ENCODE results near the gene PPIL6. TPM values are rescaled to one million over a fixed set of nuclear protein-coding genes. Genes with fewer than 3 reads are reported as not detected.

The PPIL6 gene
- polyA plus RNA-seq, 1 of the 3 experiments (the other 2 are of a cell fraction): 1.1 TPM

- no peaks in the 10 kb centered on the region for H3K9me2 ChIP-seq
- H3K9me3 ChIP-seq: no peaks in the 10 kb centered on the region
- no peaks in the 10 kb centered on the region for H3K27me3 ChIP-seq (ENCODE audit: insufficient read depth)
- H4K20me1 ChIP-seq (ENCODE audit: insufficient read depth): no peaks in the 10 kb centered on the region
- H3K4me1 ChIP-seq (ENCODE audit: control insufficient read depth in 1 of 2, insufficient read depth in 2 of 2, low read depth in 1 of 2, low read length in 1 of 2): peaks cover 0 to 10% of the 10 kb centered on the region in 2 experiments; a peak in 1 of 4 replicates
- ChIA-PET POLR2A (interaction anchor here (0.7 to 1.5 kb wide), 2 partner anchors 9 to 15 kb away, joined by 3 to 5 read pairs; partner anchors contain the start of genes PPIL6 and SMPD2), CTCF (interaction anchor here (0.5 to 2.0 kb wide), 2 partner anchors 8 to 672 kb away, joined by 3 to 12 read pairs; partner anchors contain the start of genes PPIL6 and SMPD2)
- peaks cover 8% of the 10 kb centered on the region; the same call in 1 of the 2 replicates for H3K79me2 ChIP-seq (ENCODE audit: insufficient read depth)
- WGBS (ENCODE audit: low lambda C conversion rate): 98% methylated on average over 11 of the region's 19 CpGs
- no peak overlapping the region for H3K4me2 ChIP-seq
- no peak overlapping the region for H2AFZ ChIP-seq (ENCODE audit: low read depth)
- H3K27ac ChIP-seq (ENCODE audit: low read depth in 2 of 2, low read length in 1 of 2): no peak overlapping the region
- no peak overlapping the region for H3K9ac ChIP-seq
- peaks cover 10 to 49% of the 10 kb centered on the region in 2 experiments for H3K36me3 ChIP-seq (replicated peaks in 1 of 2; ENCODE audit: control insufficient read depth in 1 of 2, insufficient read depth in 2 of 2, low read length in 1 of 2)
- TF ChIP-seq GABPA (IDR thresholded peaks at IDR 0.05; ENCODE audit: low read depth) (no peak), MAX (IDR thresholded peaks at IDR 0.05; ENCODE audit: low read depth) (no peak), EP300 (IDR thresholded peaks at IDR 0.05; ENCODE audit: borderline replicate concordance in 1 of 2, low read depth in 1 of 2, low read length in 1 of 2) (no peak), NRF1 (IDR thresholded peaks at IDR 0.05; ENCODE audit: low read depth, low read length) (no peak), FOXJ3 (CRISPR knock-in tag; IDR thresholded peaks at IDR 0.05) (no peak), NFIC (IDR thresholded peaks at IDR 0.05; ENCODE audit: borderline replicate concordance) (no peak), GATA2 (CRISPR knock-in tag; IDR thresholded peaks at IDR 0.05) (no peak), MEF2A (IDR thresholded peaks at IDR 0.05; ENCODE audit: borderline replicate concordance, low read depth) (no peak), TEAD4 (IDR thresholded peaks at IDR 0.05; ENCODE audit: borderline replicate concordance, insufficient read depth) (no peak), SIN3A (IDR thresholded peaks at IDR 0.05; ENCODE audit: borderline replicate concordance, low read depth, low read length) (no peak), FOXM1 (IDR thresholded peaks at IDR 0.05; ENCODE audit: low read depth) (no peak), EZH2phosphoT487 (IDR thresholded peaks at IDR 0.05; ENCODE audit: borderline replicate concordance, low read depth) (no peak)
- TF ChIP-seq, protein P1, sequence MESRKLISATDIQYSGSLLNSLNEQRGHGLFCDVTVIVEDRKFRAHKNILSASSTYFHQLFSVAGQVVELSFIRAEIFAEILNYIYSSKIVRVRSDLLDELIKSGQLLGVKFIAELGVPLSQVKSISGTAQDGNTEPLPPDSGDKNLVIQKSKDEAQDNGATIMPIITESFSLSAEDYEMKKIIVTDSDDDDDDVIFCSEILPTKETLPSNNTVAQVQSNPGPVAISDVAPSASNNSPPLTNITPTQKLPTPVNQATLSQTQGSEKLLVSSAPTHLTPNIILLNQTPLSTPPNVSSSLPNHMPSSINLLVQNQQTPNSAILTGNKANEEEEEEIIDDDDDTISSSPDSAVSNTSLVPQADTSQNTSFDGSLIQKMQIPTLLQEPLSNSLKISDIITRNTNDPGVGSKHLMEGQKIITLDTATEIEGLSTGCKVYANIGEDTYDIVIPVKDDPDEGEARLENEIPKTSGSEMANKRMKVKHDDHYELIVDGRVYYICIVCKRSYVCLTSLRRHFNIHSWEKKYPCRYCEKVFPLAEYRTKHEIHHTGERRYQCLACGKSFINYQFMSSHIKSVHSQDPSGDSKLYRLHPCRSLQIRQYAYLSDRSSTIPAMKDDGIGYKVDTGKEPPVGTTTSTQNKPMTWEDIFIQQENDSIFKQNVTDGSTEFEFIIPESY (IDR thresholded peaks at IDR 0.05; ENCODE audit: borderline replicate concordance, low read depth): no peak
- TF ChIP-seq, protein P2, sequence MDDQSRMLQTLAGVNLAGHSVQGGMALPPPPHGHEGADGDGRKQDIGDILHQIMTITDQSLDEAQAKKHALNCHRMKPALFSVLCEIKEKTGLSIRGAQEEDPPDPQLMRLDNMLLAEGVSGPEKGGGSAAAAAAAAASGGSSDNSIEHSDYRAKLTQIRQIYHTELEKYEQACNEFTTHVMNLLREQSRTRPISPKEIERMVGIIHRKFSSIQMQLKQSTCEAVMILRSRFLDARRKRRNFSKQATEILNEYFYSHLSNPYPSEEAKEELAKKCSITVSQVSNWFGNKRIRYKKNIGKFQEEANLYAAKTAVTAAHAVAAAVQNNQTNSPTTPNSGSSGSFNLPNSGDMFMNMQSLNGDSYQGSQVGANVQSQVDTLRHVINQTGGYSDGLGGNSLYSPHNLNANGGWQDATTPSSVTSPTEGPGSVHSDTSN (IDR thresholded peaks at IDR 0.05): no peak
- no peak for DNase-seq
- H3F3A ChIP-seq (replicated peaks; ENCODE audit: insufficient read depth): no peaks in the 10 kb centered on the region
- no peak overlapping the region for H3K4me3 ChIP-seq (ENCODE audit: low read depth in 2 of 2, low read length in 1 of 2)
Measured at GRCh38 chr6:109449064-109449794, 8.8 kb upstream of the PPIL6 start.
